Loucy (cell line): ENCODE results near the gene TXNDC11.

Experiments used
- H2AFZ ChIP-seq: fragments of 200-600 bp; sonication (generic); 2 replicates; pipeline ENCODE4 v1.6.0; 2016; ENCODE audit warnings: antibody characterized with exemption, mild to moderate bottlenecking, low read length, moderate library complexity
- H3F3A ChIP-seq: fragments of 200-600 bp; 2 replicates; pipeline ENCODE4 v1.6.0; 2016; ENCODE audit warnings: antibody characterized with exemption, low read depth, mild to moderate bottlenecking
- H3K27me3 ChIP-seq: fragments of 200-600 bp; sonication (generic); 2 replicates; pipeline ENCODE4 v1.6.1; 2014; ENCODE audit warnings: low read length, mild to moderate bottlenecking; ENCODE audit not compliant: insufficient read depth, poor library complexity, severe bottlenecking
- H3K36me3 ChIP-seq: fragments of 200-600 bp; sonication (generic); 2 replicates; pipeline ENCODE4 v1.6.1; 2016; ENCODE audit warnings: low read length; ENCODE audit not compliant: insufficient read depth
- H3K4me1 ChIP-seq: fragments of 200-600 bp; sonication (generic); 2 replicates; pipeline ENCODE4 v1.5.1; 2014; ENCODE audit warnings: low read length, mild to moderate bottlenecking; ENCODE audit not compliant: insufficient read depth, poor library complexity, severe bottlenecking
- H3K4me2 ChIP-seq: fragments of 200-600 bp; sonication (generic); 2 replicates; pipeline ENCODE4 v1.6.0; 2014; ENCODE audit warnings: antibody characterized with exemption, low read length, low read depth, mild to moderate bottlenecking; ENCODE audit not compliant: poor library complexity, severe bottlenecking
- H3K4me3 ChIP-seq: fragments of 200-600 bp; sonication (generic); 2 replicates; pipeline ENCODE4 v1.5.1; 2014; ENCODE audit warnings: low read length, mild to moderate bottlenecking, mixed read lengths; ENCODE audit not compliant: poor library complexity, severe bottlenecking
- H3K79me2 ChIP-seq: fragments of 200-600 bp; sonication (generic); 2 replicates; pipeline ENCODE4 v1.6.1; 2014; ENCODE audit warnings: low read length; ENCODE audit not compliant: insufficient read depth
- H3K9ac ChIP-seq: fragments of 200-600 bp; sonication (generic); 2 replicates; pipeline ENCODE4 v1.6.0; 2014; ENCODE audit warnings: mild to moderate bottlenecking, low read depth, low read length, moderate library complexity; ENCODE audit not compliant: poor library complexity, severe bottlenecking
- H3K9me2 ChIP-seq: fragments of 200-600 bp; sonication (generic); replicated peaks from 2 replicates; pipeline ENCODE4 v1.6.1; 2016; ENCODE audit warnings: low read depth, low read length, mixed read lengths
- H3K9me3 ChIP-seq: fragments of 200-600 bp; sonication (generic); 2 replicates; pipeline ENCODE4 v1.6.1; 2014; ENCODE audit warnings: mild to moderate bottlenecking, antibody characterized with exemption, low read length, low read depth; ENCODE audit not compliant: insufficient read depth
- H4K20me1 ChIP-seq: fragments of 200-600 bp; sonication (generic); 2 replicates; pipeline ENCODE4 v1.6.0; 2014; ENCODE audit warnings: antibody characterized with exemption, low read length, mild to moderate bottlenecking; ENCODE audit not compliant: insufficient read depth, poor library complexity, severe bottlenecking
- CTCF ChIP-seq: fragments of 200-600 bp; sonication (generic); conservative IDR thresholded peaks from 2 replicates; pipeline ENCODE4 v1.5.1; 2014; ENCODE audit warnings: mild to moderate bottlenecking, antibody characterized with exemption, low read length
- EZH2phosphoT487 ChIP-seq: fragments of 200-600 bp; IDR thresholded peaks from 2 replicates; pipeline ENCODE4 v1.6.1; 2018; ENCODE audit warnings: antibody characterized with exemption, mild to moderate bottlenecking, moderate library complexity, borderline replicate concordance

Gene TXNDC11

DNA sequence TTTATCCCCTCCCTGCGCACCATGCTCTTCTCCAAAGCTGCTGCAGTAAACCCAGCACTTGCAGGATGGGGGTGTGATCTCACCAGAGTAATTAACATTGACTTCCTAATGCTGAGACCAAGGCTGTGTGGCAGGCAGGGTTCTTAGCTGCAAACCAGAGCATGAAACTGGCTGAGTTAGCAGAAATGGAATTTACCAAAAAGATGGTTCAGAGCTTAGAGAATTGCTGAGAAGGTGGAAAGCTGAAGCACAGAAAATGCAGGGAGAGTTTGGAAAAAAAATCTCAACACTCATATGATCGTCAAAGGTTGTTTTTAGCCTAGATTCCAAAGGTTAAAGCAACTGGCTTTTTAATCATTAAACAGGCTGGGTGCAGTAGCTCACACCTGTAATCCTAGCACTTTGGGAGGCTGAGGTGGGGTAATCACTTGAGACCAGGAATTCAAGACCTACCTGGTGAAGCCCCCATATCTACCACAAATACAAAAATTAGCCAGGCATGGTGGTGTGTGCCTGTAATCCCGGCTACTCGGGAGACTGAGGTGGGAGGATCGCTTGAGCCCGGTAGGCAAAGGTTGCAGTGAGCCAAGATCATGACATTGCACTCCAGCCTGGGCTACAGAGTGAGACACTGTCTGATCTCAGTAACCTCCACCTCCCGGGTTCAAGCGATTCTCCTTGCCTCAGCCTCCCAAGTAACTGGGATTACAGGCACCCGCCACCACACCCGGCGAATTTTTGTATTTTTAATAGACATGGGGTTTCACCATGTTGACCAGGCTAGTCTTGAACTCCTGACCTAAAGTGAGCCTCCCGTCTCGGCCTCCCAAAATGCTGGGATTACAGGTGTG is 6.0 kb upstream of the TXNDC11 start:
- no peak for TF ChIP-seq EZH2phosphoT487
- no peak for TF ChIP-seq CTCF
- no peaks in the 10 kb centered on the region for H3K4me1 ChIP-seq
- no peaks in the 10 kb centered on the region for H3K79me2 ChIP-seq
- peaks cover 31% of the 10 kb centered on the region; the same call in 1 of the 2 replicates for H3K36me3 ChIP-seq
- no peaks in the 10 kb centered on the region for H3F3A ChIP-seq
- no peaks in the 10 kb centered on the region for H3K9me2 ChIP-seq
- no peak overlapping the region for H3K9ac ChIP-seq
- H4K20me1 ChIP-seq, result no peaks in the 10 kb centered on the region
- no peaks in the 10 kb centered on the region for H3K9me3 ChIP-seq
- H2AFZ ChIP-seq, result no peak overlapping the region
- no peak overlapping the region for H3K4me2 ChIP-seq
- H3K4me3 ChIP-seq, result no peak overlapping the region
- no peaks in the 10 kb centered on the region for H3K27me3 ChIP-seq

- no peak overlapping the region for H3K9ac ChIP-seq
- H3K79me2 ChIP-seq, result no peaks in the 10 kb centered on the region
- H4K20me1 ChIP-seq, result no peaks in the 10 kb centered on the region
- H3K27me3 ChIP-seq, result no peaks in the 10 kb centered on the region
- H3K9me3 ChIP-seq, result no peaks in the 10 kb centered on the region
- H3F3A ChIP-seq, result no peaks in the 10 kb centered on the region
- H2AFZ ChIP-seq, result no peak overlapping the region
- no peak overlapping the region for H3K4me3 ChIP-seq
- no peak overlapping the region for H3K4me2 ChIP-seq
- no peaks in the 10 kb centered on the region for H3K4me1 ChIP-seq
- H3K9me2 ChIP-seq, result no peaks in the 10 kb centered on the region
- H3K36me3 ChIP-seq, result peaks cover 27% of the 10 kb centered on the region; the same call in 1 of the 2 replicates
- TF ChIP-seq EZH2phosphoT487 (no peak), CTCF (no peak)
These were observed 5.3 kb upstream of the TXNDC11 start for GRCh38 chr16:11747949-11748403.

DNA sequence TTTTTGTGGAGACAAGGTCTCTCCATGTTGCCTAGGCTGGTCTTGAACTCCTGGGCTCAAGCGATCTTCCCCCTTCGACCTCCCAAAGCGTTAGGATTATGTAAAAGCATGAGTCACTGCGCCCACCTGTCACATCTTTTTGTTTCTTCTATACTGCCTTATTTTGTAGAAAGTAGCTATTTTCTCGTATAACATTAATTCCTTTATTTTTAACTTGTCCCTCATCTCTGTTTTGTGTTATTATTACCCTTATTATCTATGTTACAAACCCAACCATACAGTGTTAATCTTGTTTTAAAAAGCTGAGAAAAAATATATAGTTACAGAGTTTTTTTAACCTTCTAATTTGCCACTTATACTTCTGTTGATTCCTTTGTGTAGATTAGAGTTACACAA is 1.4 kb upstream of the TXNDC11 start:
- TF ChIP-seq EZH2phosphoT487, result no peak
- no peak for TF ChIP-seq CTCF
- H3K79me2 ChIP-seq, result peaks cover 30% of the 10 kb centered on the region
- peaks cover 4% of the 10 kb centered on the region for H4K20me1 ChIP-seq
- no peak overlapping the region for H3K4me3 ChIP-seq
- H3F3A ChIP-seq, result no peaks in the 10 kb centered on the region
- no peaks in the 10 kb centered on the region for H3K9me2 ChIP-seq
- no peak overlapping the region for H2AFZ ChIP-seq
- H3K9me3 ChIP-seq, result no peaks in the 10 kb centered on the region
- H3K27me3 ChIP-seq, result no peaks in the 10 kb centered on the region
- H3K36me3 ChIP-seq, result no peaks in the 10 kb centered on the region; the same call in 1 of the 2 replicates
- H3K4me2 ChIP-seq, result no peak overlapping the region
- no peak overlapping the region for H3K9ac ChIP-seq
- H3K4me1 ChIP-seq, result peaks cover 14% of the 10 kb centered on the region
